GM18511 (cell line): ENCODE results near the gene MAMSTR.
"Not testable (repeated sequence)": the region's sequence is repeated elsewhere in the genome, so short reads cannot be mapped to it uniquely, and the experiment has no call there.

ENCODE experiments used
- ATAC-seq: cut with Tn5 transposase; IDR thresholded peaks from one replicate; pipeline ENCODE4 v1.9.1; 2021; ENCODE audit warnings: mild to moderate bottlenecking, moderate library complexity; ENCODE audit not compliant: unreplicated experiment

The MAMSTR gene

GRCh38 chr19:48693629-48694028 is 25.9 kb downstream of the MAMSTR start:
- ATAC-seq, result not testable (repeated sequence)

DNA sequence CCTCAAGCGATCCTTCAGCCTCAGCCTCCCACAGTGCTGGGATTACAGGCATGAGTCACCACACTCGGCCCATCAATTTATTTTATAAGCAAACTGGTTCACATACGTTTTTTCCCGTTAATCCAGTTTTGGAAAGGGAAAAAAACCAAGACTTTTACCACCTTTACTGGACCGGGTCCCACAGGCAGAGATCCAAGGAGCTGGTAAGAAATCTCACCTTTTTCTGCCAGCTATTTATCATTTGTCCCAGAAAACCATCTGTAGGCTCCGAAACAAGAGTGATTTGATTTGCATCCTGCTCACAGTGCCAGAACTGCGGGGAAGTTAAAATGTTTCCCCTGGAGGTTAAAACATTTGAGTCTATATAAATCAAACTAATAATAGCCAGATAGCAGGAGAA is 30.1 kb downstream of the MAMSTR start:
- ATAC-seq, result no peak

DNA sequence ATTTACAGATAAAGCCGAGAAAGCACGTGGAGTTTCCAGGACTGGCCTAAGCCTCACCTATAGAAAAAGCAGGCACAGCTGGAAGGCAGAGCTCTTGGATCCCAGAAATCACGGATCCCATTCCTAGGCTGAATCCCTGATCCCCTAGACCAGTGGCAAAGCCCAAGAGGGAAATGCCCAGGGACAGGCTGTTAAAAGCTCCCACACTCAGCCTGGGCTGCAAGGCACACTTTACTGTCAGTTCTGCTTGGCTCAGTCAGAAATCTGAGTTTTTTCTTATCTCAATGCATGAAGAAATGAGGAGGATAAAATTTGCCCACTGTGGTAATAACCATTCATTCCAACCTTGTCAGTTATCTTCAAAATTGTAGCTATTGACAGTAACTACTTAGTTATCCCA is 31.7 kb downstream of the MAMSTR start:
- ATAC-seq, result no peak

DNA sequence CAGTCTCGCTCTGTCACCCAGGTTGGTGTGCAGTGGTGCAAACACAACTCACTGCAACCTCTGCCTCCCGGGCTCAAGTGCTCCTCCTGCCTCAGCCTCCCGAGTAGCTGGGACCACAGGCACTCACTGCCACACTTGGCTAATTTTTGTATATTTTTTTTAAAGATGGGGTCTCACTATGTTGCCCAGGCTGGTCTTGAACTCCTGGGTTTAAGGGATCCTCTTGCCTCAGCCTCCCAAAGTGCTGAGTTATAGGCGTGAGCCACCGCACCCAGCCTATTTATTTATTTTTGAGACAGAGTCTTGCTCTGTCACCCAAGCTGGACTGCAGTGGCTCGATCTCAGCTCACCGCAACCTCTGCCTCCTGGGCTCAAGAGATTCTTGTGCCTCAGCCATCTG is 32.9 kb downstream of the MAMSTR start:
- not testable (repeated sequence) for ATAC-seq

DNA sequence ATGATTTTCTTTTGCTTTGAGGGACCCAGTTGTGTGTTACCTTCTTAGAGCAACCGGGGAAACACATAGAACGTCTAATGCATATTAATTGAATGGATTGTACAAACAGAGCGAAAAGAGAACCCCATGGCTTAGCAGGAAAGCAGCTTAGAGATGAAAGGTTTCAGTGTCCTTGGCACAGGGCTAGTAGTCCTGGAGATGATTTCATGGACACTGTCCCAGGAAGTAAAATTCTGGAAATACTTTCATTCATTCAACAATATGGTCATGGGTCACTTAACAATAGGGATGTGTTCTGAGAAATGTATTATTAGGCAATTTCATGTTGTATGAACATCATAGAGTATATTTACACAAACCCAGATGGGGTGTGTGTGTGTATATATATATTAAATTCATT is 33.4 kb downstream of the MAMSTR start:
- no peak for ATAC-seq

- ATAC-seq, result no peak
These were observed 33.9 kb downstream of the MAMSTR start for GRCh38 chr19:48685583-48685982.

DNA sequence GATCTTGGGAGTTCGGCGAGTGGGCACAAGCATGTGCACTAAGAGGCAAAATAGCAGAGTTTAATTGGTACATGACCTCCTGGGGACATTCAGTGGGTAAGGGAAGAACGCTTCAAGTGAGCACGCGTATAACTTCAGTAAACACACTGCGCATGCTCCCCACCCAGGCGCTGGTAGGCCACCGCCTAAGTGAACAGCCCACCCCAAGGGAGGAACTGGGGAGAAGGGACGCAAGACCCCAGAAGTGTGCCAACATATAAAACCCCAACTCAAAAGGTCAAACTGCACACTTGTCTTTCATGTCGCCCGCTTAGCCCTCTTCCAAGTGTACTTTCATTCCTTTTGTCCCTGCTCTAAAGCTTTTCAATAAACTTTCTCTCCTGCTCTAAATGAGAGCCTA is 36.2 kb downstream of the MAMSTR start:
- no peak for ATAC-seq

GRCh38 chr19:48681127-48681470 is 38.4 kb downstream of the MAMSTR start:
- ATAC-seq, result no peak

DNA sequence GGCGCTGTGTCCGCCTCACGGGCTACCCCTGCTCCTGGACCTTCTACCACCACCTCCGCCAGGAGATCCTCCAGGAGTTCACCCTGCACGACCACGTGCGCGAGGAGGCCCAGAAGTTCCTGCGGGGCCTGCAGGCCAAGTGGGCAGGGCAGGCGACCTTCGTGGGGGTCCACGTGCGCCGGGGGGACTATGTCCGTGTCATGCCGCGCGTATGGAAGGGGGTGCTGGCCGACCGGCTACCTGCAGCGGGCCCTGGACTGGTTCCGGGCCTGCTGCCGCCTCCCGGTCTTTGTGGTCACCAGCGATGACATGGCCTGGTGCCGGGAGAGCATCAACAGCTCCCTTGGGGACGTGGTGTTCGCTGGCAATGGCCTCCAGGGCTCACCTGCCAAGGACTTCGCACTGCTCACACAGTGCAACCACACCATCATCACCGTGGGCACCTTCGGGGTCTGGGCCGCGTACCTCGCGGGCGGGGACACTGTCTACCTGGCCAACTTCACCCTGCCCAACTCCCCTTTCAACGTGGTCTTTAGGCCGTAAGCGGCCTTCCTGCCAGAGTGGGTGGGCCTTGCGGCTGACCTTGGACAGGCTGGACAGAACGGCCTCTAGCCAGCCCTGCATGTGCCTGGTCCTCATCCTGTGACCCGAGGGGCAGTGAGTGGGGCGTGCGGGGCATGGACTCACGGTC is 38.9 kb downstream of the MAMSTR start:
- no peak for ATAC-seq

- not testable (repeated sequence) for ATAC-seq
These were observed 39.5 kb downstream of the MAMSTR start for GRCh38 chr19:48680006-48680405.

GRCh38 chr19:48678201-48678600 is 41.3 kb downstream of the MAMSTR start:
- no peak for ATAC-seq

DNA sequence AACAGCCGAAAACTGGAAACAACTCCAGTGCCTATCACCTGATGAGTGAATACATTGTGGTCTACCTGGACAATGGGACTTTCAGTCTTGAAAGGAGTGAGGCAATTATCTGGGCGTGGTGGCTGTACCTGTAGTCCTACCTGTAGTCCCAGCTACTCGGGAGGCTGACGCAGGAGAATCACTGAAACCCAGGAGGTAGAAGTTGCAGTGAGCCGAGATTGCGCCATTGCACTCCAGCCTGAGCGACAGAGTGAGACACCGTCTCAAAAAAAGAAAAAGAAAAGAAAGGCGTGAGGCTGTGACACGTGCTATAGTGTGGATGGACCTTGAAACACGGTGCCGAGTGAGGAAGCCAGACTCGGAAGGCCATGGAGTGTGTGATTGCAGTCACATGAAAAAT is 42.6 kb downstream of the MAMSTR start:
- ATAC-seq, result no peak

- no peak for ATAC-seq
These were observed 43.0 kb downstream of the MAMSTR start for GRCh38 chr19:48676487-48676886.

DNA sequence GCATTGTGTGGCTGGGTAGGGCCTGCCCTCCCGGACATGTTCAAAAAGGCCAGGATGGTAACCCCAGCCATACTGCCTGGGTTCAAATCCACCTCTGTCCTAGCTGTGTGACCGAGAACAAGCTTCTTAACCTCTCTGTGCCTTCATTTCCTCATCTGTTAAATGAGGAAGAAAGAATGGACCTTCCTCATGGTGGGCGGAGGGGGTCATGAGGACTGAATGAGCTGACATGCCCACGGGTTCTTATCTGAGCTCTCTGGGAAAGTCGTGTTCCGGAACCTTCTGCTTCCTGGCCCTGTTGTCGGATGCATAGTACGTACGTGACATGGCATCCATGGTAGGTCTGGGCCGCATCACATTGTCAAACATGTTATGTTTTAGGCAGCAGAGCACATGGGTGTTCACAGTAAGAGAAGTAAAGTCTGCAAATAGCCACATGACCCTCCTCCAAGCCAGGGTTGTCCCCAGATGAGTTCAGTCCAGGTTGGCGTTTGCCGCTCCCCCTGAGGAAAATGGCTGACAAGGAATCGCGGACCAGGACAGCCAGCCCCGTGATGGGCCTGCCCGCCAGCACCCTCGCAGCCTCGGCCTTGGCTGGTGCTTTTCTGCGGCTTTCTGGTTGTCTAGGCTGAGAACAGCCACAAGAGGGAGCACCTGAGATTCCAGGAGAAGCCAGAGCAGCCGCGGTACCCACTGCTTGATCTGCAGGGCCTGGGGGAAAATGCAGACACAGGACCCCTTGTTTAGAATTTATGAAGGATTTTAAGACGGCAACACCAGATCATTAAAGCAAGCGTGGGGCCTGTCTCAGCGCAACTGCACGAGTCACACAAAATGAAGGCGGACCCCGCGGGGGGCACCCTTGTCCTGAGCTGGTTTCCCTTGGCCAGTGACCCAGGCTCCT is 44.4 kb downstream of the MAMSTR start:
- ATAC-seq, result no peak

GRCh38 chr19:48674216-48674809 is 45.2 kb downstream of the MAMSTR start:
- no peak for ATAC-seq

GRCh38 chr19:48673436-48674100 is 46.0 kb downstream of the MAMSTR start:
- no peak for ATAC-seq

DNA sequence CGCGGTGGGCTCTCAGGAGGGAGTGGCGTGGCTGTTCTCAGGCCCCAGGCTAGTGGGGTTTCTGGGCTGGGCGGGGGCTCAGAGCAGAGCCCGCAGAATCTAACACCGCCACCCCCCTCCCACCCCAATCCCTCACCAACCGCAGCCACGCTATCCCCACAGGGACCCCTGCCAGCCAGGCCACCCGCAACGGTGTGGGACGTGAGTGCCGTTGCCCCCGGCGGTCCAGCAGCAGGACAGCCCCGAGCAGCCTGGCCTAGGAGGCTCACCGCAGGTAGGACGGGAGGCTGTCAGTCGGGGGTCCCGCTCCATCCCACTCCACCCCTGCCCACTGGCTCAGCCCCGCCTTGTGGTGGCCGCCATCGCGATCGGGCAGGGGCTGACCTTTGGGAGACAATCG is 46.5 kb downstream of the MAMSTR start, which contains the start of gene NTN5:
NTN5 (minus strand) TSS at position 24 of the 400 bp plus-strand sequence. CDS start 2,031 bp downstream, outside the sequence.
- no peak for ATAC-seq

GRCh38 chr19:48671446-48671995 is 48.0 kb downstream of the MAMSTR start:
- no peak for ATAC-seq

DNA sequence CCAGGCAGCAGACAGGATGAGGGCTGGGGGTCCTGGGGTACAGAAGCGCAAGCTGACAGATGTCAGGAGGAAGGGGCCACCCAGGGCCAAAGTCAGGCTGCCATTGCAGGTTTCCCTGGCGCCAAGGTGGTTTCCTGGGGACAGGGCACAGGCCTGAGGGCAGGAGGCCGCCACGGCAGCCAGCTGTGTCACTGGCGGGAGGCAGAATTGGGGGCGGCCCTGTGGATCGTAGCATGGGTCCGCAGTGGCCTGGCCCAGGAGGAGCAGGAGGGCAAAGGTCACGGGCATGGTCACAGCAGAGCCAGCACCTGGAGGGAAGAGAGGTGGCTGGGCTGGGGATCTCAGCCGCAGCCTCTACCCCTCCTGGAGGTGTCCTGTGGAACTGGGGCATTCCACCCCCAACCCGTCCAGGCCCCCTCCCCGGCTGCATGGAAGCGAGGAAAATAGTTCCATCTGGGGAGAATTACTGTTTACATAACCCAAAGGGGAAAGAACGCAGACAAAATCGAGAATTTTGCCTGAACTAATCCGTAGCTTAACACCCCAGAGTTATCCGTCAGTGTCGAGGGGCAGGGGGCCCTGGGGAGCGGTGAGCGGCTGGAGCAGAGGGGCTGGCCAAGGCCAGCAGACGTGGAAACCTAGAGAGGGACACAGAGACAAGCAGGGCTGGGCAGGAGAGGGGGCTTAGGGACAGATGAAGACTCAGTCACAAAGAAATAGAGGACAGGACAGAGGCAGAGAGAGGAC is 48.7 kb downstream of the MAMSTR start:
- ATAC-seq, result no peak
